PFSK-1 (cell line): ENCODE data around the gene C16orf54.

ENCODE experiments used
- POLR2AphosphoS5 ChIP-seq: IDR thresholded peaks from 2 replicates; pipeline ENCODE4 v1.6.1; 2012; ENCODE audit warnings: low read depth, mild to moderate bottlenecking, control low read depth, low read length, moderate library complexity
- REST ChIP-seq, 2 experiments: IDR thresholded peaks; 2 replicates each; pipeline versions ENCODE4 v1.6.1 to v1.8.0; 2011 to 2012; ENCODE audit warnings: low read depth in 2 of 2, low read length in 2 of 2, control low read depth in 1 of 2, inconsistent platforms in 1 of 2, mild to moderate bottlenecking in 1 of 2, moderate library complexity in 1 of 2; ENCODE audit not compliant: insufficient read depth in 1 of 2
- SIN3A ChIP-seq: IDR thresholded peaks from 2 replicates; pipeline ENCODE4 v1.6.1; 2012; ENCODE audit warnings: mild to moderate bottlenecking, low read length, moderate library complexity, borderline replicate concordance; ENCODE audit not compliant: insufficient read depth
- TAF1 ChIP-seq: IDR thresholded peaks from 2 replicates; pipeline ENCODE4 v1.6.1; 2012; ENCODE audit warnings: low read length, control low read depth, borderline replicate concordance; ENCODE audit not compliant: insufficient read depth

Gene C16orf54

GRCh38 chr16:29694384-29695195, 51.2 kb downstream of the C16orf54 start:
- TF ChIP-seq POLR2AphosphoS5: no peak
- TF ChIP-seq SIN3A: no peak
- no peak for TF ChIP-seq REST (IDR thresholded peaks at IDR 0.05; ENCODE audit: insufficient read depth in 1 of 2, low read depth in 2 of 2, low read length in 2 of 2)
- TF ChIP-seq TAF1: no peak
